ENCODE measurements around the gene MSANTD4.
"Not testable (repeated sequence)": the region's sequence is repeated elsewhere in the genome, so short reads cannot be mapped to it uniquely, and the experiment has no call there.

Gene MSANTD4

DNA sequence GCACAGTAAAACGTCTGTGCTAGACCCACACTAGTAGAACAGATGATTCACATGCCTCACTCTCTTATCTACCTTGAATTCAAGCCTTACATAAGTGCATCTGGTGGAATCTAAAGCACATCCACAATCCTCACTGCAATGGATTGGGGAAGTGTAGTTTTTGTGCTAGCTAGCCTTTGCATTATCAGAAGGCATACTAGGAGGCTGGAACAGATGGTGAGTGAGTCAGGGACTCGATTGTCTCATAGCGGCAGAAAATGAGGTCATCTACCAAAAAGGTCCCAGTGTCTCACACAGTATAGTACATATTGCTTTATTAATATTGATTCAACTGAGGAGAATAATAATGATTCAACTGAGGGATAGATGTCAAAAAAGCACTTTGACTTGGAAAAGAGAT lies 9.3 kb downstream of the MSANTD4 start:
- no peak for DNase-seq

DNA sequence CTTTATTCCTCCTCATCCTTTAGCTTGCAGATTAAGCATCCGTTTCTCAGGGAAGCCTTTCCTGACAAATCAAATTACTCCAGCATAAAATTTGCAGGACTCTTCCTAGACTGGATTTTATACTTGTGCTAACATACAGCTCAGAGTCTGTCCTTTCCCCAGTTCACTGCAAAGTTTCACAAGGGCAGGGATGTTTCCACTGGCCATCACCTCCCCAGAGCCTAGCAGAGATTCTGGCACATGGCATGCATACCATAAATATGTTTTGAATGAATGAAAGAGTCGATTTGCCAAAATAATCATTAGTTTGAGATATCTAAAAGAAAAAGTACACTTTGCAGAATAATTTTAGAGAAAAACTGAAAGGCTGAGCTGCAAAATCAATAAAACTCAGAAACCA lies 10.6 kb downstream of the MSANTD4 start:
- DNase-seq, result no peak

- not testable (repeated sequence) for DNase-seq
These were observed 18.9 kb downstream of the MSANTD4 start for GRCh38 chr11:106003094-106003493.

DNA sequence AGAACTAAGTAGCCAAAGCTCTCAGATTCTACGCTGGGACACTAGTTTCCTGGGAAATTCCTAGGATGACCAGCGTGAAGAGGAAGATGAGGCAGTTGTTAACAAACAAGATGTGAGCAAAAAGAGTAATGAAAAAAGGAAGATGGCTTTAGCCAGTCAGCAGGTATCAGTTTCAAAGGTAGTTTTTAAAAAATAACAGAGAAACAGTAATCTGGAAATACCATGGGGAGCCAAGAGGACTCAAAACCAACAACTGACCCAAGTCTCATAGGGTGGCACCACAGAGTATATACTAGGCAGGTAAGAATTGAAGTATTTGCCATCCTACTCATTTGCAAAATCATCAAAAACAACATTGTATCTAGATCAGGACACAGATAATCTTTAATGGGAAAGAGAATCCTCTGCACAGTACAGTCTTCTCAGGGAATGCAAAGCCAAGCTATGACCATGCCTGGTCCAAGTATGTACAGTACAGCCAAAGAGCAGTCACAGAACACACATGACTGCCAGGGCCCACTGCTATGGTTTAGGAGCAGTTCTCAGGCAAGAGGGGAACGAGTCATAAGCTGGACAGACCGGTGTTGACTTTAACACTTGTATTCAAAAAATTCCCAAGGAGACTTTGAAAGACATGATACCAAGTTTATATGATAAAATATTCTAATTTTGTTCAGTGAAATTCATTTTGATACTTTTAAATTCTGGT lies 20.6 kb downstream of the MSANTD4 start:
- DNase-seq, result no peak

- no peak for DNase-seq
These were observed 30.2 kb downstream of the MSANTD4 start for GRCh38 chr11:105991888-105992287.

DNA sequence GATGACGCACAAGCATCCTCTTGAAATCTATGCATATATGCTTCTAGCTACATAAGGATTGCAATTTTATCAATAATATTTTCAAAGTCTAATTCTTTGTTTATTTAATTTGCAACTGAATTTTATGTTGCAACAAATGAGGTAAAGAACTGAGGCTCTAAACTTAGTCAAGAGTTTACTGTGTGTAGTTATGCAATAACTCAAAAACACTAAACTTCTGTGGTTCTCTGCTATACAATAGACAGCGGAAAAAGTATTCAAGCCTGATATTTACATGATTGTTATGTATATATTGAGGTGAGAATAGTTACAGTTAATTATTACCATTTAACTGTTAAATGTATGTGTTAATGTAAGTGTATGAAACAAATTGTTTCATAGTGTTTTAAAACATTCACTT lies 32.9 kb downstream of the MSANTD4 start:
- DNase-seq, result no peak

DNA sequence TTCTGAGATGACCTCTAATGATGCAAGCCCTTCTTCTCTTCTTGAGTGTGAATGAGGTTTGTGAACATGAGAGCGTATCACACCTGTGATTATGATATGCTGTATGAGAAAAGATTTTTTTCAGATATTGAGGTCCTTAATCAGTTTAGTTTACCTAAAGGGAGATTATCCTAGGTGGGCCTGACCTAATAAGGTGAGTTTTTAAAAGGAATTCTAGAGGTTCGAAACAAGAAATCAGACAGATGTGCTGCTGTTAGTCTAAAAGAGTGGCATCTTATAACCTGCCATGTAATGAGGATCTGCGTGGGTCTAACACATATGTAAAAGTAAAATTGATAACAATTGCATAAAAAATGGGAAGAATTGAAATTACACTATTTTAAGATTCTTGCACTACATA lies 33.8 kb downstream of the MSANTD4 start:
- DNase-seq, result no peak

GRCh38 chr11:105986554-105986953 lies 35.5 kb downstream of the MSANTD4 start:
- DNase-seq, result no peak

- no peak for DNase-seq
These were observed 41.9 kb downstream of the MSANTD4 start for GRCh38 chr11:105979997-105980703.

GRCh38 chr11:105975128-105975527 lies 46.9 kb downstream of the MSANTD4 start:
- DNase-seq, result no peak

DNA sequence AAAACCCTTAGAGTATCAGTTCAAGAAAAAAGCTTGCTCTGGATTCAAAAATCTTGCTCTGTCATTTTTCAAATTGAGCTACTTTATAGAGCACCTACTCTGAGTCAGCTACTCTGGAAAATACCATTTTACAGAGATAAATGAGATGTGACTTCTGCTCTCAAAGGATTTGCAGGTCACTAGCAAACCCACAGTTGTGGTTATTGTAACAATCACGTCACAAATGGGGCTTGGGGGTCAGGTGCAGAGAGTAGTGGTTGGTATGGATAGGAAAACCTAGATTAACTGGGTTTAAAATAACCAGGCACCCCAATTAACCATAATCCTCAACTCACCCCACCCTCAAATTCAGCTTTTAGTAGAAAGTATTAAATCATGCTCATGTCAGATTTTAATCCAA lies 52.3 kb downstream of the MSANTD4 start:
- no peak for DNase-seq

DNA sequence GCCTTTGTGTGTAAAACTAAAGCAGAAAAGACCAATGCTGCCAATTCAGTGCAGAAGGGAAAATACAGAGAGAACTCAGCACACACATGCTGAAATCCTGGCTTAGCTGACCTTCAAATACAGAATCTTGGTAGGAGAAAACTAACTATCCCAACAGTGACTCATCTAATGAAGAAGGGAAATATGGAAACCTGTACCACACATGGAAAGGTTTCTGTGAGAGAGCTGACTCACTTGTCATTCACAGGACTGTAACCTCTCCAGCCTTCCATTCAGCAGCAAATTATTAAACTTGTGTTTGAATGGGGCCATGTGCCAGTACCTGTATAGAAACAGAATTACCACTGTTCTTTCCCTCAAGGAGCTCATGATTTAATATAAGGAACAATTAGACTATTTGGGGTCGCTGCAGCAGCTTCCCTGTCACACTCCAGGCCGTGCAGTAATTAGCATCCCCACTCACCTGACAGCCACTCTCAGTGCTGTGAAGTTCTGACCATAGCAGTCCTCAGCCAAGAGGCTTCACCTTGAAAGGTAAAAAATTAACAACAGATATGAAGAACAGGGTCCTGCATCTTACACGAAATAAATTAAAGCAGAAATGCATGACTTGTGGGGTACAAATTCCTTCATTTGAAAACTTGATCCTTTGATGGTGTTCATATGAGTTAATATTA lies 53.9 kb downstream of the MSANTD4 start:
- no peak for DNase-seq

- no peak for DNase-seq
These were observed 61.5 kb downstream of the MSANTD4 start for GRCh38 chr11:105960252-105961245.

Measured in 8988T (cell line).